ENCODE results near the gene B3GNT8.
A peak's percentile ranks its signal among the peaks of the same experiment; 100 is the strongest.
"Not testable (repeated sequence)": the region's sequence is repeated elsewhere in the genome, so short reads cannot be mapped to it uniquely, and the experiment has no call there.

The B3GNT8 gene

GRCh38 chr19:41413947-41414346, 13.2 kb downstream of the B3GNT8 start:
- no peak for DNase-seq (ENCODE audit: low read depth)

- no peak for DNase-seq (ENCODE audit: low read depth)
These were observed 14.2 kb downstream of the B3GNT8 start for GRCh38 chr19:41412953-41413352.

- DNase-seq (ENCODE audit: low read depth) = no peak
These were observed 15.3 kb downstream of the B3GNT8 start for GRCh38 chr19:41411968-41412265.

- DNase-seq (ENCODE audit: low read depth) = no peak
These were observed 15.8 kb downstream of the B3GNT8 start for GRCh38 chr19:41411100-41411967.

- DNase-seq (ENCODE audit: low read depth) = no peak
These were observed 16.7 kb downstream of the B3GNT8 start for GRCh38 chr19:41410336-41411054.

GRCh38 chr19:41409288-41409687, 17.9 kb downstream of the B3GNT8 start:
- DNase-seq (ENCODE audit: low read depth) = no peak

GRCh38 chr19:41408846-41409245, 18.3 kb downstream of the B3GNT8 start:
- DNase-seq (ENCODE audit: low read depth) = not testable (repeated sequence)

- DNase-seq (ENCODE audit: low read depth) = no peak
These were observed 18.9 kb downstream of the B3GNT8 start for GRCh38 chr19:41408256-41408655.

GRCh38 chr19:41407271-41407670, 19.9 kb downstream of the B3GNT8 start:
- no peak for DNase-seq (ENCODE audit: low read depth)

GRCh38 chr19:41405776-41406175, 21.4 kb downstream of the B3GNT8 start:
- DNase-seq (ENCODE audit: low read depth) = no peak

GRCh38 chr19:41403181-41403970, 23.8 kb downstream of the B3GNT8 start:
- DNase-seq (ENCODE audit: low read depth) = no peak

GRCh38 chr19:41402010-41402409, 25.2 kb downstream of the B3GNT8 start:
- no peak for DNase-seq (ENCODE audit: low read depth)

GRCh38 chr19:41401483-41401882, 25.7 kb downstream of the B3GNT8 start:
- DNase-seq (ENCODE audit: low read depth) = no peak

GRCh38 chr19:41399525-41399924, 27.6 kb downstream of the B3GNT8 start:
- DNase-seq (ENCODE audit: low read depth) = no peak

- DNase-seq (ENCODE audit: low read depth) = no peak
These were observed 28.1 kb downstream of the B3GNT8 start for GRCh38 chr19:41399091-41399490.

GRCh38 chr19:41398598-41398997, 28.6 kb downstream of the B3GNT8 start:
- no peak for DNase-seq (ENCODE audit: low read depth)

- no peak for DNase-seq (ENCODE audit: low read depth)
These were observed 29.1 kb downstream of the B3GNT8 start for GRCh38 chr19:41398050-41398418.

GRCh38 chr19:41397086-41398049, 29.8 kb downstream of the B3GNT8 start, which contains the start of the genes BCKDHA and EXOSC5:
BCKDHA (plus strand) TSS chr19:41397818; CDS start chr19:41397828, 10 bp downstream.
EXOSC5 (minus strand) TSS chr19:41397359; CDS start chr19:41397328, 31 bp downstream.
- DNase-seq (ENCODE audit: low read depth) = peak; percentile 99

GRCh38 chr19:41395355-41395754, 31.8 kb downstream of the B3GNT8 start:
- no peak for DNase-seq (ENCODE audit: low read depth)

- DNase-seq (ENCODE audit: low read depth) = no peak
These were observed 34.4 kb downstream of the B3GNT8 start for GRCh38 chr19:41392775-41393174.

- DNase-seq (ENCODE audit: low read depth) = no peak
These were observed 35.6 kb downstream of the B3GNT8 start for GRCh38 chr19:41391618-41392017.
